ENCODE data around the gene TGFBR3L. TPM values are rescaled to one million over a fixed set of nuclear protein-coding genes. Genes with fewer than 3 reads are reported as not detected.

Gene TGFBR3L
- total and polyA plus RNA-seq, 2 of the 13 experiments (the other 11 are each of a cell fraction or from before 2014, with no cell fraction given) = 0.20 to 1.0 TPM

- no peak for ATAC-seq
- intact Hi-C loops (cut with micrococcal nuclease; ENCODE audit: unreplicated experiment) (no loop called here), in situ Hi-C loops (cut with HindIII; ENCODE audit: extremely low pct_ligation_motif_present, low pct_unique_long_range_greater_than_20kb) (no loop called here)
- FAIRE-seq = no peak
- Histone ChIP-seq H3K27ac (ENCODE audit: extremely low read length, insufficient read depth, low read length) (peak overlapping the region; percentile 37), H4K20me1 (ENCODE audit: insufficient read depth, low read length) (no peaks in the 10 kb centered on the region), H2AFZ (ENCODE audit: low read length) (no peak overlapping the region), H3K4me2 (ENCODE audit: low read depth, low read length) (peak overlapping the region; percentile 36), H3K9ac (ENCODE audit: insufficient read depth, low read depth, low read length) (no peak overlapping the region), H3K4me1 (ENCODE audit: insufficient read depth, low read length) (peaks cover 24% of the 10 kb centered on the region), H3K4me3 (replicated peaks in 1 of 3; ENCODE audit: insufficient read depth in 1 of 3, low read depth in 2 of 3, low read length in 3 of 3) (no peak overlapping the region), H3K27me3 (ENCODE audit: control insufficient read depth in 1 of 2, insufficient read depth in 2 of 2, low read length in 2 of 2) (no peaks in the 10 kb centered on the region), H3K79me2 (ENCODE audit: insufficient read depth, low read length) (no peaks in the 10 kb centered on the region), H3K9me3 (ENCODE audit: low read length) (no peaks in the 10 kb centered on the region), H3K36me3 (replicated peaks in 1 of 2; ENCODE audit: control insufficient read depth in 1 of 2, insufficient read depth in 2 of 2, low read length in 2 of 2) (peaks cover 12 to 64% of the 10 kb centered on the region in 2 experiments)
- ChIA-PET POLR2A (no interaction called here), CTCF (ENCODE audit: low intra/inter-chr PET ratio, low total read pairs) (no interaction called here)
- no TSS peak for BruUV-seq (replicated peaks)
- DNase-seq (ENCODE audit: low spot score) = no peak
- 66% methylated on average over 13 of the region's 13 CpGs for WGBS (ENCODE audit: low lambda C conversion rate)
- TF ChIP-seq DNMT1 (CRISPR knock-in tag; IDR thresholded peaks at IDR 0.05) = no peak
- TF ChIP-seq ZBTB33 (CRISPR knock-in tag; IDR thresholded peaks at IDR 0.05) = no peak
- TF ChIP-seq ZNF652 (CRISPR knock-in tag; IDR thresholded peaks at IDR 0.05; ENCODE audit: borderline replicate concordance, low read depth) = peak; percentile 90; the same call in 1 of the 2 replicates
- TF ChIP-seq IRF1 (CRISPR knock-in tag; IDR thresholded peaks at IDR 0.05; ENCODE audit: low read depth) = no peak
- TF ChIP-seq ZNF549 (CRISPR knock-in tag; IDR thresholded peaks at IDR 0.05) = no peak
- TF ChIP-seq ONECUT2 (CRISPR knock-in tag; IDR thresholded peaks at IDR 0.05) = no peak
- no peak for TF ChIP-seq THAP8 (CRISPR knock-in tag; IDR thresholded peaks at IDR 0.05; ENCODE audit: borderline replicate concordance)
- TF ChIP-seq NKX3-1 (CRISPR knock-in tag; IDR thresholded peaks at IDR 0.05) = no peak
- TF ChIP-seq EP300 (IDR thresholded peaks at IDR 0.05; ENCODE audit: low read depth in 2 of 2, low read length in 2 of 2) = no peak
- no peak for TF ChIP-seq EP300 (CRISPR knock-in tag; IDR thresholded peaks at IDR 0.05; ENCODE audit: borderline replicate concordance)
- TF ChIP-seq ZNF737 (CRISPR knock-in tag; IDR thresholded peaks at IDR 0.05; ENCODE audit: borderline replicate concordance) = no peak
- no peak for TF ChIP-seq RBM22 (optimal IDR thresholded peaks at IDR 0.05; ENCODE audit: low read length)
- TF ChIP-seq NCOA5 (CRISPR knock-in tag; IDR thresholded peaks at IDR 0.05) = no peak
- peak; percentile 41; the same call in 1 of the 2 replicates for TF ChIP-seq HNF1A (IDR thresholded peaks at IDR 0.05; ENCODE audit: low read depth)
- TF ChIP-seq HNF1A (CRISPR knock-in tag; IDR thresholded peaks at IDR 0.05; ENCODE audit: borderline replicate concordance) = no peak
- TF ChIP-seq ZNF788 (CRISPR knock-in tag; IDR thresholded peaks at IDR 0.05; ENCODE audit: borderline replicate concordance) = no peak
- TF ChIP-seq MAX (IDR thresholded peaks at IDR 0.05) = no peak
- TF ChIP-seq HCFC1 (IDR thresholded peaks at IDR 0.05; ENCODE audit: low read depth, low read length) = no peak
Measured at GRCh38 chr19:7961920-7962626, 47.4 kb downstream of the TGFBR3L start.

Data from HepG2 (cell line).